ENCODE results near the gene PPA1. TPM values are rescaled to one million over a fixed set of nuclear protein-coding genes. Genes with fewer than 3 reads are reported as not detected.

PPA1 gene
- total and polyA plus RNA-seq, 2 of the 4 experiments (the other 2 are of a cell fraction): 78.6 to 102 TPM

DNA sequence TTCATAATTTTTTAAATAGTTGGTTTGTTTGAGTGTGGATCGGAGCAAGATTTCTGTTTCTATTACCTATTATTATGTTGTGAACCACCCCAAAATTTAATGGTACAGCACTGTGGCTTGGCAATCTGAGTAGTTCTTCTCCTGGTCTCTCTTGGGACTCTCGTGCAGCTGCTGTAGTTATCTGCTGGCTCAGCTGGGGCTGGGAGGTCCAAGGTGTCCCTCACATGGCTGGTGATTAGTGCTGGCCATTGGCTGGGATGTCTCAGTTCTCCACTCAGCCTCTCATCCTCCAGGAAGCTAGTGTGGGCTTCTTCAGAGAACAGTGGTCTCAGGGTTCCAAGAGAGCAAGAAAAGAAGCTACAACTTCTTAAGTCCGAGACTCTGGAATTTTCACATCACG is 35.1 kb upstream of the PPA1 start:
- peak overlapping the region; percentile 2; the same call in 1 of the 3 replicates for H2BK15ac ChIP-seq (ENCODE audit: low read depth, low read length)
- 0 out of 2 replicates have a peak overlapping the region, but pooled peaks have one; percentile 85 for H2AK5ac ChIP-seq (ENCODE audit: low read depth, low read length)
- H3K4me3 ChIP-seq (ENCODE audit: insufficient read depth, low read depth, low read length): no peak overlapping the region
- 0 out of 2 replicates have a peak overlapping the region, but pooled peaks have one; percentile 1 for H4K91ac ChIP-seq (ENCODE audit: insufficient read depth, low read depth, low read length)
- no peak overlapping the region for H3K4me2 ChIP-seq (ENCODE audit: low read depth, low read length)
- H4K5ac ChIP-seq (ENCODE audit: low read depth, low read length): no peak overlapping the region
- ChIA-PET CTCF (interaction anchor here (1.1 kb wide), 1 partner anchor 13 kb away, joined by 3 read pairs; no protein-coding TSS in a partner anchor), POLR2A (ENCODE audit: unreplicated experiment) (no interaction called here)
- no peak overlapping the region for H3K14ac ChIP-seq (replicated peaks; ENCODE audit: low read depth, low read length)
- H3K23ac ChIP-seq (ENCODE audit: low read depth, low read length): no peak overlapping the region
- intact Hi-C loops (cut with micrococcal nuclease): no loop called here
- peaks cover 8% of the 10 kb centered on the region; the same call in 1 of the 2 replicates for H4K20me1 ChIP-seq (ENCODE audit: insufficient read depth, low read length)
- no peak for ATAC-seq (ENCODE audit: low read depth)
- peaks cover 11% of the 10 kb centered on the region for H3K4me1 ChIP-seq (ENCODE audit: control insufficient read depth, insufficient read depth, low read length)
- H2BK120ac ChIP-seq (ENCODE audit: low read depth, low read length): no peak overlapping the region; the same call in 1 of the 2 replicates
- H3K9me1 ChIP-seq (ENCODE audit: insufficient read depth, low read length): peaks cover 13% of the 10 kb centered on the region
- no TSS peak for BruUV-seq (replicated peaks)
- no peak overlapping the region for H3K9ac ChIP-seq (ENCODE audit: low read depth, low read length)
- H3K56ac ChIP-seq (ENCODE audit: extremely low read depth, insufficient read depth, low read length): no peak overlapping the region
- dilution Hi-C loops (cut with HindIII; ENCODE audit: low sequenced_read_pairs, unreplicated experiment): no loop called here
- no peak overlapping the region for H2AK9ac ChIP-seq (replicated peaks; ENCODE audit: low read depth, low read length, poor library complexity)
- peak overlapping the region; percentile 0; the same call in 1 of the 2 replicates for H2BK20ac ChIP-seq (ENCODE audit: low read depth, low read length)
- WGBS, 2 experiments (ENCODE audit: extremely low coverage in 2 of 2, insufficient read length in 1 of 2): 100% methylated on average over 1 of the region's 4 CpGs; no CpG with 5 or more reads in 1 of the 2 experiments
- no peaks in the 10 kb centered on the region for H3K36me3 ChIP-seq (ENCODE audit: control insufficient read depth, insufficient read depth, low read length)
- H3K79me1 ChIP-seq (ENCODE audit: low read depth in 1 of 2, low read length in 2 of 2): no peaks in the 10 kb centered on the region
- in situ Hi-C loops (cut with MboI; ENCODE audit: low sequenced_read_pairs): no loop called here
- TF ChIP-seq RAD21 (IDR thresholded peaks at IDR 0.05; ENCODE audit: low read length): no peak
- TF ChIP-seq RCOR1 (IDR thresholded peaks at IDR 0.05; ENCODE audit: insufficient replicate concordance, low read length): no peak
- TF ChIP-seq USF2 (IDR thresholded peaks at IDR 0.05; ENCODE audit: low read depth, low read length): no peak
- no peak for TF ChIP-seq CHD1 (IDR thresholded peaks at IDR 0.05; ENCODE audit: low read depth, low read length)
- TF ChIP-seq, protein P1, sequence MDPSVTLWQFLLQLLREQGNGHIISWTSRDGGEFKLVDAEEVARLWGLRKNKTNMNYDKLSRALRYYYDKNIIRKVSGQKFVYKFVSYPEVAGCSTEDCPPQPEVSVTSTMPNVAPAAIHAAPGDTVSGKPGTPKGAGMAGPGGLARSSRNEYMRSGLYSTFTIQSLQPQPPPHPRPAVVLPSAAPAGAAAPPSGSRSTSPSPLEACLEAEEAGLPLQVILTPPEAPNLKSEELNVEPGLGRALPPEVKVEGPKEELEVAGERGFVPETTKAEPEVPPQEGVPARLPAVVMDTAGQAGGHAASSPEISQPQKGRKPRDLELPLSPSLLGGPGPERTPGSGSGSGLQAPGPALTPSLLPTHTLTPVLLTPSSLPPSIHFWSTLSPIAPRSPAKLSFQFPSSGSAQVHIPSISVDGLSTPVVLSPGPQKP (IDR thresholded peaks at IDR 0.05; ENCODE audit: borderline replicate concordance, low read depth, low read length): no peak
- no peak for TF ChIP-seq NFE2L2 (IDR thresholded peaks at IDR 0.05; ENCODE audit: low read depth, low read length)
- TF ChIP-seq RFX5 (IDR thresholded peaks at IDR 0.05; ENCODE audit: low read depth, low read length): no peak
- TF ChIP-seq POLR2A (IDR thresholded peaks at IDR 0.05; ENCODE audit: low read depth, low read length): no peak
- no peak for TF ChIP-seq CEBPB (IDR thresholded peaks at IDR 0.05; ENCODE audit: low read depth, low read length)
- TF ChIP-seq CTCF (conservative IDR thresholded peaks at IDR 0.05; ENCODE audit: low read depth, low read length): no peak
- no peak for TF ChIP-seq MAFK (IDR thresholded peaks at IDR 0.05; ENCODE audit: low read depth, low read length)
- no peak for TF ChIP-seq MAZ (IDR thresholded peaks at IDR 0.05; ENCODE audit: borderline replicate concordance, low read depth, low read length)
- no peak for TF ChIP-seq FOS (IDR thresholded peaks at IDR 0.05; ENCODE audit: low read depth, low read length)
- TF ChIP-seq BHLHE40 (IDR thresholded peaks at IDR 0.05; ENCODE audit: low read depth, low read length): no peak
- TF ChIP-seq MXI1 (IDR thresholded peaks at IDR 0.05; ENCODE audit: borderline replicate concordance, low read depth, low read length): no peak
- no peak overlapping the region for H4K8ac ChIP-seq (ENCODE audit: low read depth in 2 of 2, low read length in 2 of 2)
- H2BK5ac ChIP-seq (ENCODE audit: low read depth, low read length, poor library complexity, severe bottlenecking): no peak overlapping the region
- DNase-seq: no peak
- H3K4ac ChIP-seq (ENCODE audit: low read depth, low read length): no peak overlapping the region
- H3K27me3 ChIP-seq (ENCODE audit: control insufficient read depth, insufficient read depth, low read length): no peaks in the 10 kb centered on the region
- H2AFZ ChIP-seq (replicated peaks; ENCODE audit: low read length, poor library complexity): no peak overlapping the region
- no peaks in the 10 kb centered on the region for H3K9me3 ChIP-seq (ENCODE audit: control insufficient read depth, insufficient read depth, low read length)
- no peak overlapping the region for H3K27ac ChIP-seq (ENCODE audit: insufficient read depth, low read length)
- H3K18ac ChIP-seq (ENCODE audit: low read depth, low read length): no peak overlapping the region

Data from IMR-90 (cell line).